HL-60 (cell line): Measurements from ENCODE around the gene ANKRD30A.

ENCODE experiments used
- TF ChIP-seq, protein P1 (sequence below): IDR thresholded peaks from one replicate; pipeline ENCODE4 v1.5.1; 2011; ENCODE audit warnings: low read length, control low read depth, inconsistent platforms; ENCODE audit not compliant: insufficient read depth
- TF ChIP-seq, protein P2 (sequence below): IDR thresholded peaks from 2 replicates; pipeline ENCODE4 v1.6.1; 2012; ENCODE audit warnings: low read depth; ENCODE audit not compliant: insufficient replicate concordance

DNA sequence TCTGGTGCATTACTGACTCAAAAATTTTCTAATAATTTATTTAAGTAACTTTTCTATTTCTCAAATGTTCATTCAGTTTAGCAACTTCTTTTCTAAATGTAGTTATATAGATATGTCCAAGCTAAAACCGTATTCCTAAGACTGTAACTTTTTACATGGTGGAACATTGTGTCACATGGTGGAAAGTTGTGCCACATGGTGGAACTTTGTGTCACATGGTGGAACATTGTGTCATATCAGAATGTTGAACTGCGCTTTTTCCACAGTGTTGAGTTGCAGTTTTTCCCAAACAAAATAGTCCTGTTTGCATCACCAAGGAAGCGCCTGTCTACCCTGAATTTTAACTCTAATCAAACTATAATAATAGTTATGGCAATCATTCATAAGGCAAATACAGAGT lies 109.3 kb downstream of the ANKRD30A start:
- TF ChIP-seq, protein P1, sequence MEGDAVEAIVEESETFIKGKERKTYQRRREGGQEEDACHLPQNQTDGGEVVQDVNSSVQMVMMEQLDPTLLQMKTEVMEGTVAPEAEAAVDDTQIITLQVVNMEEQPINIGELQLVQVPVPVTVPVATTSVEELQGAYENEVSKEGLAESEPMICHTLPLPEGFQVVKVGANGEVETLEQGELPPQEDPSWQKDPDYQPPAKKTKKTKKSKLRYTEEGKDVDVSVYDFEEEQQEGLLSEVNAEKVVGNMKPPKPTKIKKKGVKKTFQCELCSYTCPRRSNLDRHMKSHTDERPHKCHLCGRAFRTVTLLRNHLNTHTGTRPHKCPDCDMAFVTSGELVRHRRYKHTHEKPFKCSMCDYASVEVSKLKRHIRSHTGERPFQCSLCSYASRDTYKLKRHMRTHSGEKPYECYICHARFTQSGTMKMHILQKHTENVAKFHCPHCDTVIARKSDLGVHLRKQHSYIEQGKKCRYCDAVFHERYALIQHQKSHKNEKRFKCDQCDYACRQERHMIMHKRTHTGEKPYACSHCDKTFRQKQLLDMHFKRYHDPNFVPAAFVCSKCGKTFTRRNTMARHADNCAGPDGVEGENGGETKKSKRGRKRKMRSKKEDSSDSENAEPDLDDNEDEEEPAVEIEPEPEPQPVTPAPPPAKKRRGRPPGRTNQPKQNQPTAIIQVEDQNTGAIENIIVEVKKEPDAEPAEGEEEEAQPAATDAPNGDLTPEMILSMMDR = no peak
- TF ChIP-seq, protein P2, sequence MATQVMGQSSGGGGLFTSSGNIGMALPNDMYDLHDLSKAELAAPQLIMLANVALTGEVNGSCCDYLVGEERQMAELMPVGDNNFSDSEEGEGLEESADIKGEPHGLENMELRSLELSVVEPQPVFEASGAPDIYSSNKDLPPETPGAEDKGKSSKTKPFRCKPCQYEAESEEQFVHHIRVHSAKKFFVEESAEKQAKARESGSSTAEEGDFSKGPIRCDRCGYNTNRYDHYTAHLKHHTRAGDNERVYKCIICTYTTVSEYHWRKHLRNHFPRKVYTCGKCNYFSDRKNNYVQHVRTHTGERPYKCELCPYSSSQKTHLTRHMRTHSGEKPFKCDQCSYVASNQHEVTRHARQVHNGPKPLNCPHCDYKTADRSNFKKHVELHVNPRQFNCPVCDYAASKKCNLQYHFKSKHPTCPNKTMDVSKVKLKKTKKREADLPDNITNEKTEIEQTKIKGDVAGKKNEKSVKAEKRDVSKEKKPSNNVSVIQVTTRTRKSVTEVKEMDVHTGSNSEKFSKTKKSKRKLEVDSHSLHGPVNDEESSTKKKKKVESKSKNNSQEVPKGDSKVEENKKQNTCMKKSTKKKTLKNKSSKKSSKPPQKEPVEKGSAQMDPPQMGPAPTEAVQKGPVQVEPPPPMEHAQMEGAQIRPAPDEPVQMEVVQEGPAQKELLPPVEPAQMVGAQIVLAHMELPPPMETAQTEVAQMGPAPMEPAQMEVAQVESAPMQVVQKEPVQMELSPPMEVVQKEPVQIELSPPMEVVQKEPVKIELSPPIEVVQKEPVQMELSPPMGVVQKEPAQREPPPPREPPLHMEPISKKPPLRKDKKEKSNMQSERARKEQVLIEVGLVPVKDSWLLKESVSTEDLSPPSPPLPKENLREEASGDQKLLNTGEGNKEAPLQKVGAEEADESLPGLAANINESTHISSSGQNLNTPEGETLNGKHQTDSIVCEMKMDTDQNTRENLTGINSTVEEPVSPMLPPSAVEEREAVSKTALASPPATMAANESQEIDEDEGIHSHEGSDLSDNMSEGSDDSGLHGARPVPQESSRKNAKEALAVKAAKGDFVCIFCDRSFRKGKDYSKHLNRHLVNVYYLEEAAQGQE = no peak
